K562 (cell line): Measurements from ENCODE around the gene CBX1. TPM values are rescaled to one million over a fixed set of nuclear protein-coding genes. Genes with fewer than 3 reads are reported as not detected.

Experiments
- ATAC-seq: fragments of 200-7000 bp; cut with Tn5 transposase; 3 replicates; pipeline ENCODE4 v1.9.1; 2020; ENCODE audit warnings: moderate library complexity
- BruUV-seq: library from RNA; stranded (reverse); fragments of 400-500 nt; replicated peaks from 2 replicates; lab custom pipeline; 2021; lab: Mats Ljungman, UMichigan
- CTCF ChIA-PET: fragments of 300-600 bp; formaldehyde crosslinking; extraction: SDS; loops from one replicate; lab custom pipeline; 2021; ENCODE audit warnings: low intra/inter-chr PET ratio; lab: Yijun Ruan, JAX
- POLR2A ChIA-PET: fragments of 300-600, 350-650 bp; sonication (Branson Sonifier 250); formaldehyde crosslinking; extraction: SDS; loops from one replicate; lab custom pipeline; 2021; ENCODE audit warnings: antibody characterized with exemption, inconsistent platforms; lab: Yijun Ruan, JAX
- DNase-seq, 4 experiments: peaks; one replicate each; pipeline versions ENCODE4 v3.0.0 to v3.0.0-alpha.2; 2011 to 2018; ENCODE audit warnings: low spot score in 3 of 4, mixed read lengths in 3 of 4; ENCODE audit errors: extremely low read depth in 1 of 4
- FAIRE-seq: peaks from 2 replicates; lab custom pipeline; 2011; peaks lifted over from hg19 to GRCh38; lab: Jason Lieb, UNC
- H2AFZ ChIP-seq: 2 replicates; pipeline ENCODE4 v1.6.0; 2011; ENCODE audit warnings: low read depth, low read length, control low read depth, inconsistent platforms
- H3K27ac ChIP-seq: fragments of 200-600 bp; 3 replicates; pipeline ENCODE4 v1.8.0; 2011; ENCODE audit warnings: low read depth, mild to moderate bottlenecking, control low read depth, inconsistent platforms, low read length, moderate library complexity, mixed read lengths; ENCODE audit errors: extremely low read depth
- H3K27me3 ChIP-seq, 2 experiments: fragments of 300-600 bp in 1 of 2; 2 replicates in 1 of 2; 3 replicates in 1 of 2; pipeline versions ENCODE4 v1.6.0 to v1.8.0; 2011; ENCODE audit warnings: inconsistent platforms in 2 of 2, low read length in 2 of 2, mild to moderate bottlenecking in 1 of 2, mixed read lengths in 1 of 2, moderate library complexity in 1 of 2; ENCODE audit not compliant: control insufficient read depth in 2 of 2, insufficient read depth in 2 of 2
- H3K36me3 ChIP-seq: fragments of 300-600 bp; 3 replicates; pipeline ENCODE4 v1.8.0; 2011; ENCODE audit warnings: mild to moderate bottlenecking, low read length, inconsistent platforms; ENCODE audit not compliant: control insufficient read depth, insufficient read depth
- H3K4me1 ChIP-seq, 2 experiments: fragments of 200-600 bp in 1 of 2; replicated peaks in 1 of 2; 2 replicates in 1 of 2; 3 replicates in 1 of 2; pipeline versions ENCODE4 v1.5.1 to v1.8.0; 2011; ENCODE audit warnings: inconsistent platforms in 2 of 2, low read length in 2 of 2, mild to moderate bottlenecking in 1 of 2, mixed read lengths in 1 of 2, moderate library complexity in 1 of 2; ENCODE audit not compliant: control insufficient read depth in 2 of 2, insufficient read depth in 2 of 2
- H3K4me2 ChIP-seq: 2 replicates; pipeline ENCODE4 v1.6.1; 2011; ENCODE audit warnings: low read length, control low read depth, inconsistent platforms, mixed read lengths; ENCODE audit not compliant: insufficient read depth
- H3K4me3 ChIP-seq: fragments of 200-600 bp; sonication (generic), shearing (Covaris generic); 2 replicates; pipeline ENCODE4 v1.5.1; 2016; ENCODE audit warnings: control low read depth, inconsistent platforms
- H3K79me2 ChIP-seq: fragments of 200-600 bp; 3 replicates; pipeline ENCODE4 v1.8.0; 2011; ENCODE audit warnings: low read length, inconsistent platforms; ENCODE audit not compliant: control insufficient read depth, insufficient read depth
- H3K9ac ChIP-seq, 2 experiments: 2 replicates each; pipeline versions ENCODE4 v1.6.0 to v1.6.1; 2011; ENCODE audit warnings: low read depth in 2 of 2, low read length in 2 of 2, control low read depth in 1 of 2, inconsistent platforms in 1 of 2, mild to moderate bottlenecking in 1 of 2, mixed read lengths in 1 of 2; ENCODE audit not compliant: insufficient read depth in 1 of 2
- H3K9me1 ChIP-seq: one replicate; pipeline ENCODE4 v1.6.0; 2011; ENCODE audit warnings: inconsistent platforms, mild to moderate bottlenecking, low read length, moderate library complexity; ENCODE audit not compliant: control insufficient read depth, insufficient read depth
- H3K9me3 ChIP-seq: replicated peaks from 2 replicates; pipeline ENCODE4 v1.5.1; 2011; ENCODE audit warnings: low read depth, low read length, inconsistent platforms; ENCODE audit not compliant: control insufficient read depth, insufficient read depth
- H4K20me1 ChIP-seq: replicated peaks from 2 replicates; pipeline ENCODE4 v1.6.1; 2011; ENCODE audit warnings: low read length, inconsistent platforms, mixed read lengths; ENCODE audit not compliant: control insufficient read depth, insufficient read depth
- BCOR ChIP-seq: fragments of 450-650 bp; IDR thresholded peaks from 2 replicates; pipeline ENCODE4 v1.6.1; 2016
- CBX1 ChIP-seq: sonication (generic); IDR thresholded peaks from 2 replicates; pipeline ENCODE4 v1.6.1; 2016; ENCODE audit warnings: antibody characterized with exemption, low read depth, mild to moderate bottlenecking
- CC2D1A ChIP-seq: fragments of 450-650 bp; IDR thresholded peaks from 2 replicates; pipeline ENCODE4 v1.6.1; 2017; ENCODE audit warnings: mild to moderate bottlenecking
- CHD4 ChIP-seq: fragments of 200-600 bp; sonication (generic); IDR thresholded peaks from 3 replicates; pipeline ENCODE4 v1.6.1; 2012; ENCODE audit warnings: low read depth, mild to moderate bottlenecking, mixed read lengths, low read length, inconsistent platforms; ENCODE audit not compliant: insufficient read depth, insufficient replicate concordance, poor library complexity, severe bottlenecking
- EHMT2 ChIP-seq: fragments of 450-650 bp; IDR thresholded peaks from 2 replicates; pipeline ENCODE4 v1.6.1; 2018; ENCODE audit warnings: antibody characterized with exemption
- KDM5B ChIP-seq: fragments of 200-600 bp; sonication (generic); IDR thresholded peaks from 2 replicates; pipeline ENCODE4 v1.6.1; 2012; ENCODE audit warnings: low read depth, mild to moderate bottlenecking, moderate library complexity, low read length, control low read depth, inconsistent platforms; ENCODE audit not compliant: insufficient replicate concordance
- LEF1 ChIP-seq: fragments of 450-650 bp; IDR thresholded peaks from 2 replicates; pipeline ENCODE4 v1.6.1; 2016; ENCODE audit warnings: mild to moderate bottlenecking
- NFIC ChIP-seq: fragments of 450-650 bp; IDR thresholded peaks from 2 replicates; pipeline ENCODE4 v1.6.1; 2017; ENCODE audit warnings: mild to moderate bottlenecking, inconsistent platforms
- RBM25 ChIP-seq: fragments of 200-400 bp; formaldehyde crosslinking; IDR thresholded peaks from 2 replicates; pipeline ENCODE4 v1.6.1; 2018; ENCODE audit warnings: low read length, low read depth, moderate library complexity; ENCODE audit not compliant: severe bottlenecking
- SMARCA5 ChIP-seq: fragments of 450-650 bp; IDR thresholded peaks from 2 replicates; pipeline ENCODE4 v1.6.1; 2016
- TAL1 ChIP-seq: fragments of 450-650 bp; IDR thresholded peaks from 2 replicates; pipeline ENCODE4 v1.6.1; 2016; ENCODE audit warnings: mild to moderate bottlenecking
- ZNF124 ChIP-seq: sonication (generic); formaldehyde crosslinking; IDR thresholded peaks from 2 replicates; pipeline ENCODE4 v1.8.1; 2022; ENCODE audit warnings: missing genetic modification reagents
- WGBS: fragments of 100-300 bp; shearing (Covaris generic); methylation state at CpG from one replicate; pipeline ENCODE4 v1.1.6; 2016; ENCODE audit warnings: low coverage, mixed read lengths; ENCODE audit not compliant: insufficient coverage; ENCODE audit errors: missing lambda C conversion rate; 5-methylcytosine and 5-hydroxymethylcytosine counted together
- in situ Hi-C: fragments of 300-500 bp; cut with MboI; formaldehyde crosslinking; loops from 4 replicates; pipeline ENCODE4 v1.15.0; 2018; ENCODE audit warnings: inconsistent platforms, mixed read lengths
- intact Hi-C: fragments of 100-400 bp; cut with micrococcal nuclease; formaldehyde crosslinking; loops from 2 replicates; pipeline ENCODE4 v1.14.2; 2022
- polyA plus RNA-seq, 8 experiments: library from polyadenylated mRNA; depleted of rRNA in 4 of 8; stranded (reverse) in 5 of 8; unstranded in 3 of 8; fragments of >200 nt; fragmentation: Nextera tagmentation in 2 of 8; fragmentation: Illumina TruSeq in 1 of 8; extraction: Ambion mirVana in 2 of 8; extraction: Trizol in 1 of 8; gene quantifications; 2 replicates each; pipeline versions ENCODE4 v1.2.1 to v1.2.3, GENCODE V29; 2011 to 2014; ENCODE audit warnings: inconsistent platforms in 1 of 8, missing spikeins in 1 of 8
- total RNA-seq, 7 experiments: library from RNA; depleted of rRNA in 6 of 7; stranded (reverse); fragments of >200 nt in 6 of 7; fragmentation: Illumina TruSeq in 2 of 7; extraction: Trizol in 2 of 7; gene quantifications; 2 replicates each; pipeline versions ENCODE4 v1.2.1 to v1.2.3, GENCODE V29; 2011 to 2021; ENCODE audit warnings: low replicate concordance in 1 of 7
- TF ChIP-seq, protein P1 (sequence below): fragments of 250-450 bp; sonication (Bioruptor Pico); IDR thresholded peaks from 2 replicates; pipeline ENCODE4 v1.5.0; 2021
- TF ChIP-seq, protein P2 (sequence below): fragments of 450-650 bp; IDR thresholded peaks from 2 replicates; pipeline ENCODE4 v1.6.1; 2016; ENCODE audit warnings: antibody characterized with exemption
- TF ChIP-seq, protein P3 (sequence below): fragments of 250-450 bp; sonication (Bioruptor Pico); IDR thresholded peaks from 2 replicates; pipeline ENCODE4 v1.4.0; 2020; ENCODE audit warnings: mild to moderate bottlenecking, moderate library complexity
- TF ChIP-seq, protein P4 (sequence below): sonication (generic); formaldehyde crosslinking; IDR thresholded peaks from 2 replicates; pipeline ENCODE4 v1.8.1; 2023; ENCODE audit warnings: mild to moderate bottlenecking, missing genetic modification reagents

Gene CBX1
- total and polyA plus RNA-seq, 9 of the 15 experiments (the other 6 are each of a cell fraction or from before 2014, with no cell fraction given): 10.6 to 95.7 (median 52.7) TPM

DNA sequence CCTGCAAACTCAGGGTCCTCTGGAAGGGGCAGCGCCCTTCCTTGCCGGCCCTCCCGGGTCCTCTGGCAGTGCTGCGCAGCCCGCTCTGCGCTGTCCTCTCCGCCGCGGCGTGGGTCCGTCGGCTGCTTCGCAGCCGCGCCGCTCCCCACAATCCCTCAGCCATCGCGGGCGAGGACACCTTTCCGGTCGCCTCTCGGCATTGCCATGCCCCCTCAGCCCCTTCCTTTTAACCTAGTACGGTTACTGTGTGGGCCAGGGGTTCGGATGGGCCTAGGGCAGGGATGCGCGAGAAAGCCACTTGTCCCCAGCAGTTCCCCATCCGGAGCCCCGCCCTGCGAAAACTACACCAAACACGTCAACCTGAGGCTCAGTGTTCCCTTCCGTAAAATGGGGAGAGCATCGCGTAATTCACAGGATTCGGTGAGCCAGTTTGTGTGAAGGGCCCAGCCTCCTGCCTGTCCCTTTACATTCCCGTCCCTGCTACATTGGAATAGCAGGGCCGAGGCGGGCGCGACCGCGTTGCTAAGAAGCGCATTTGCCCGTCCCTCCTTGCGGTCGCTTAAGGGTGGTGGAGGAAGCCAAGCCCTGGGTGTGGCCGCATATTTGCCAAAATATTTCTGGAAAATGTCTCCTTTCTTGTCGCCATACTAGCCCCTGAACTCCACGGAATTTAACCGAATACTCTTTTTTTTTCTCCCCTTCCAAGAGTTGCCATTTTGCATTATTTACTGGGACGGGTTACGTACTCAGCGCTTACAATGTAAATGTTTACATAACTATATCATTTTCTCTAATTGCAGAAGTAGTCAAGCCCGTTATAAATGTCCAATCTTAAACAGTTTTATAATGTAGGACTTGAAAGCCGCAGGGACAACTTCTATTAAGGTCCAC lies 76.9 kb downstream of the CBX1 start:
- ChIA-PET POLR2A (interaction anchor here (0.6 to 0.9 kb wide), 2 partner anchors 121 to 193 kb away, joined by 3 read pairs; partner anchors contain the start of genes LRRC46 and MRPL10), CTCF (interaction anchor here (0.6 to 4.7 kb wide), 9 partner anchors 24 to 1822 kb away, joined by 3 to 54 read pairs (median 4); partner anchors contain the start of genes NFE2L1 and SP2)
- Histone ChIP-seq H3K4me2 (peak overlapping the region; percentile 84), H3K4me3 (peak overlapping the region; percentile 41), H3K79me2 (no peaks in the 10 kb centered on the region), H2AFZ (peak overlapping the region; percentile 91), H3K9ac (peak overlapping the region; percentile 3 to 87; a peak in 2 of 4 replicates), H3K4me1 (peaks cover 23 to 39% of the 10 kb centered on the region in 2 experiments; a peak in 4 of 5 replicates), H3K9me1 (no peaks in the 10 kb centered on the region), H4K20me1 (no peaks in the 10 kb centered on the region), H3K27ac (peak overlapping the region; percentile 8; the same call in 1 of the 3 replicates), H3K9me3 (no peaks in the 10 kb centered on the region), H3K27me3 (no peaks in the 10 kb centered on the region), H3K36me3 (no peaks in the 10 kb centered on the region)
- DNase-seq: peak in 2 of 4 experiments; percentile 29 to 61
- BruUV-seq: no TSS peak
- intact Hi-C loops: loop anchor here (2.0 to 10.0 kb wide), 2 partner anchors 24 to 230 kb away; partner anchors contain the start of gene NFE2L1
- in situ Hi-C loops: loop anchor here (5.0 kb wide), 2 partner anchors 43 to 118 kb away; no protein-coding TSS in a partner anchor
- WGBS: 28% methylated on average over 49 of the region's 54 CpGs
- no peak for FAIRE-seq
- no peak for ATAC-seq
- no peak for TF ChIP-seq TAL1
- no peak for TF ChIP-seq CC2D1A
- peak; percentile 90 for TF ChIP-seq SMARCA5
- TF ChIP-seq EHMT2: no peak
- peak; percentile 91 for TF ChIP-seq RBM25
- TF ChIP-seq CBX1: peak; percentile 91; the same call in 1 of the 2 replicates
- TF ChIP-seq, protein P1, sequence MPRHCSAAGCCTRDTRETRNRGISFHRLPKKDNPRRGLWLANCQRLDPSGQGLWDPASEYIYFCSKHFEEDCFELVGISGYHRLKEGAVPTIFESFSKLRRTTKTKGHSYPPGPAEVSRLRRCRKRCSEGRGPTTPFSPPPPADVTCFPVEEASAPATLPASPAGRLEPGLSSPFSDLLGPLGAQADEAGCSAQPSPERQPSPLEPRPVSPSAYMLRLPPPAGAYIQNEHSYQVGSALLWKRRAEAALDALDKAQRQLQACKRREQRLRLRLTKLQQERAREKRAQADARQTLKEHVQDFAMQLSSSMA: no peak
- TF ChIP-seq, protein P2, sequence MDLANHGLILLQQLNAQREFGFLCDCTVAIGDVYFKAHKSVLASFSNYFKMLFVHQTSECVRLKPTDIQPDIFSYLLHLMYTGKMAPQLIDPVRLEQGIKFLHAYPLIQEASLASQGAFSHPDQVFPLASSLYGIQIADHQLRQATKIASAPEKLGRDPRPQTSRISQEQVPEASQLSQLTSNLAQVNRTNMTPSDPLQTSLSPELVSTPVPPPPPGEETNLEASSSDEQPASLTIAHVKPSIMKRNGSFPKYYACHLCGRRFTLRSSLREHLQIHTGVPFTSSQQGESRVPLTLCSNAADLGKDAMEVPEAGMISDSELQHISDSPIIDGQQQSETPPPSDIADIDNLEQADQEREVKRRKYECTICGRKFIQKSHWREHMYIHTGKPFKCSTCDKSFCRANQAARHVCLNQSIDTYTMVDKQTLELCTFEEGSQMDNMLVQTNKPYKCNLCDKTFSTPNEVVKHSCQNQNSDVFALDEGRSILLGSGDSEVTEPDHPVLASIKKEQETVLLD: no peak
- no peak for TF ChIP-seq ZNF124 (CRISPR knock-in tag)
- peak; percentile 6 for TF ChIP-seq KDM5B
- 0 out of 2 replicates have a peak, but pooled peaks have one; percentile 33 for TF ChIP-seq LEF1
- TF ChIP-seq, protein P3, sequence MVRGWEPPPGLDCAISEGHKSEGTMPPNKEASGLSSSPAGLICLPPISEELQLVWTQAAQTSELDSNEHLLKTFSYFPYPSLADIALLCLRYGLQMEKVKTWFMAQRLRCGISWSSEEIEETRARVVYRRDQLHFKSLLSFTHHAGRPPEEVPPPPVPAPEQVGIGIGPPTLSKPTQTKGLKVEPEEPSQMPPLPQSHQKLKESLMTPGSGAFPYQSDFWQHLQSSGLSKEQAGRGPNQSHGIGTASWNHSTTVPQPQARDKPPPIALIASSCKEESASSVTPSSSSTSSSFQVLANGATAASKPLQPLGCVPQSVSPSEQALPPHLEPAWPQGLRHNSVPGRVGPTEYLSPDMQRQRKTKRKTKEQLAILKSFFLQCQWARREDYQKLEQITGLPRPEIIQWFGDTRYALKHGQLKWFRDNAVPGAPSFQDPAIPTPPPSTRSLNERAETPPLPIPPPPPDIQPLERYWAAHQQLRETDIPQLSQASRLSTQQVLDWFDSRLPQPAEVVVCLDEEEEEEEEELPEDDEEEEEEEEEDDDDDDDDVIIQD (CRISPR knock-in tag): no peak
- 0 out of 2 replicates have a peak, but pooled peaks have one; percentile 5 for TF ChIP-seq NFIC
- peak; percentile 72 for TF ChIP-seq CHD4
- TF ChIP-seq, protein P4, sequence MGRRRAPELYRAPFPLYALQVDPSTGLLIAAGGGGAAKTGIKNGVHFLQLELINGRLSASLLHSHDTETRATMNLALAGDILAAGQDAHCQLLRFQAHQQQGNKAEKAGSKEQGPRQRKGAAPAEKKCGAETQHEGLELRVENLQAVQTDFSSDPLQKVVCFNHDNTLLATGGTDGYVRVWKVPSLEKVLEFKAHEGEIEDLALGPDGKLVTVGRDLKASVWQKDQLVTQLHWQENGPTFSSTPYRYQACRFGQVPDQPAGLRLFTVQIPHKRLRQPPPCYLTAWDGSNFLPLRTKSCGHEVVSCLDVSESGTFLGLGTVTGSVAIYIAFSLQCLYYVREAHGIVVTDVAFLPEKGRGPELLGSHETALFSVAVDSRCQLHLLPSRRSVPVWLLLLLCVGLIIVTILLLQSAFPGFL (CRISPR knock-in tag): no peak
- peak; percentile 97 for TF ChIP-seq BCOR
